Suprapubic skin (tissue), 3 donors: ENCODE data around the gene ACAP3.

Experiments
- CTCF ChIP-seq, 2 donors: fragments of 200-600 bp in 1 of 2; fragments of 450-650 bp in 1 of 2; sonication (generic) in 1 of 2; IDR thresholded peaks; one replicate each; pipeline ENCODE4 v1.5.1; 2016 to 2019; ENCODE audit warnings: antibody characterized with exemption in 2 of 2, mild to moderate bottlenecking in 1 of 2, moderate library complexity in 1 of 2
- EP300 ChIP-seq: sonication (generic); formaldehyde crosslinking; IDR thresholded peaks from one replicate; pipeline ENCODE4 v1.6.1; 2017; ENCODE audit warnings: antibody characterized with exemption

GRCh38 chr1:1295154-1295923, 12.4 kb downstream of the ACAP3 start:
- TF ChIP-seq EP300 (no peak), CTCF (IDR thresholded peaks at IDR 0.05) (no peak)
